HS-27A (cell line): ENCODE measurements around the gene CIROP.
A peak's percentile ranks its signal among the peaks of the same experiment; 100 is the strongest.
"Not testable (repeated sequence)": the region's sequence is repeated elsewhere in the genome, so short reads cannot be mapped to it uniquely, and the experiment has no call there.

Experiments
- DNase-seq: peaks from one replicate; pipeline ENCODE4 v3.0.0-alpha.2; 2012; ENCODE audit warnings: low read depth, missing footprints

CIROP gene

GRCh38 chr14:23114669-23115038, 9.9 kb upstream of the CIROP start:
- no peak for DNase-seq

- DNase-seq: no peak
Measured at GRCh38 chr14:23114120-23114458, 9.3 kb upstream of the CIROP start.

GRCh38 chr14:23113431-23114119, 8.8 kb upstream of the CIROP start:
- DNase-seq: no peak

GRCh38 chr14:23112359-23113178, 7.8 kb upstream of the CIROP start:
- DNase-seq: no peak

- no peak for DNase-seq
Measured at GRCh38 chr14:23110579-23111365, 6.0 kb upstream of the CIROP start.

- no peak for DNase-seq
Measured at GRCh38 chr14:23109769-23110168, 5.0 kb upstream of the CIROP start.

GRCh38 chr14:23108169-23108568, 3.4 kb upstream of the CIROP start:
- not testable (repeated sequence) for DNase-seq

- not testable (repeated sequence) for DNase-seq
Measured at GRCh38 chr14:23107620-23108019, 2.8 kb upstream of the CIROP start.

GRCh38 chr14:23106747-23107045, 1.9 kb upstream of the CIROP start:
- DNase-seq: no peak

- no peak for DNase-seq
Measured at GRCh38 chr14:23105348-23105824, 597 bp upstream of the CIROP start.

- DNase-seq: no peak
Measured at GRCh38 chr14:23104070-23104590, 659 bp downstream of the CIROP start.

- no peak for DNase-seq
Measured at GRCh38 chr14:23103581-23103980, 1.2 kb downstream of the CIROP start.

GRCh38 chr14:23102801-23103200, 2.0 kb downstream of the CIROP start:
- DNase-seq: no peak

- no peak for DNase-seq
Measured at GRCh38 chr14:23101986-23102625, 2.7 kb downstream of the CIROP start.

GRCh38 chr14:23101213-23101970, 3.4 kb downstream of the CIROP start:
- no peak for DNase-seq

- DNase-seq: no peak
Measured at GRCh38 chr14:23099212-23099861, 5.5 kb downstream of the CIROP start.

- DNase-seq: no peak
Measured at GRCh38 chr14:23097786-23098185, 7.0 kb downstream of the CIROP start.

- DNase-seq: peak; percentile 100
Measured at GRCh38 chr14:23095196-23096108, 9.3 kb downstream of the CIROP start, which contains the start of gene C14orf119. TSS of gene C14orf119 (plus strand) at chr14:23095505. CDS start at chr14:23097659, 2,154 bp downstream.

- DNase-seq: no peak
Measured at GRCh38 chr14:23094666-23095195, 10.1 kb downstream of the CIROP start, which contains the start of gene ACIN1. TSS of gene ACIN1 (minus strand) at chr14:23095136. CDS start at chr14:23095112, 24 bp downstream.
